Measurements from ENCODE around the gene ATAD3B.

The ATAD3B gene

GRCh38 chr1:1437033-1437903 lies 34.3 kb upstream of the ATAD3B start:
- H3K27ac ChIP-seq (ENCODE audit: extremely low read depth, low read depth, low read length) = no peak overlapping the region
- H3K4me1 ChIP-seq (ENCODE audit: control insufficient read depth, insufficient read depth, low read length) = no peaks in the 10 kb centered on the region
- TF ChIP-seq OVOL3 (tag by site-specific recombination; IDR thresholded peaks at IDR 0.05) (no peak), HIC1 (tag by site-specific recombination; IDR thresholded peaks at IDR 0.05) (peak; percentile 78; the same call in 1 of the 2 replicates), MZF1 (tag by site-specific recombination; IDR thresholded peaks at IDR 0.05; ENCODE audit: borderline replicate concordance) (no peak), ZXDB (tag by site-specific recombination; IDR thresholded peaks at IDR 0.05) (no peak), ZNF560 (tag by site-specific recombination; IDR thresholded peaks at IDR 0.05; ENCODE audit: borderline replicate concordance) (no peak), ATF2 (tag by site-specific recombination; IDR thresholded peaks at IDR 0.05; ENCODE audit: low read depth) (no peak), ZNF558 (tag by site-specific recombination; IDR thresholded peaks at IDR 0.05) (no peak), ZBTB10 (tag by site-specific recombination; IDR thresholded peaks at IDR 0.05) (no peak), ZNF645 (tag by site-specific recombination; IDR thresholded peaks at IDR 0.05) (no peak), ZNF423 (tag by site-specific recombination; IDR thresholded peaks at IDR 0.05) (no peak), ZIC2 (tag by site-specific recombination; IDR thresholded peaks at IDR 0.05) (peak; percentile 41)
- ChIA-PET POLR2A (interaction anchor here (0.8 kb wide), 1 partner anchor 31 kb away, joined by 3 read pairs; the partner anchor contains the start of gene MRPL20), CTCF (interaction anchor here (0.5 to 1.4 kb wide), 5 partner anchors 21 to 534 kb away, joined by 3 to 6 read pairs (median 5); partner anchors contain the start of gene CCNL2)
- no peak overlapping the region for H3K4me3 ChIP-seq (ENCODE audit: low read depth, low read length)
- no peaks in the 10 kb centered on the region for H3K9me3 ChIP-seq (ENCODE audit: control insufficient read depth, insufficient read depth, low read depth, low read length)
- H3K36me3 ChIP-seq (ENCODE audit: control insufficient read depth in 2 of 2, insufficient read depth in 1 of 2, low read length in 2 of 2) = peaks cover 0 to 9% of the 10 kb centered on the region in 2 experiments; a peak in 1 of 3 replicates

- H3K27ac ChIP-seq (ENCODE audit: extremely low read depth, low read depth, low read length) = no peak overlapping the region
- H3K4me3 ChIP-seq (ENCODE audit: low read depth, low read length) = no peak overlapping the region
- ChIA-PET POLR2A (no interaction called here), CTCF (interaction anchor here (0.6 to 1.3 kb wide), 4 partner anchors 20 to 67 kb away, joined by 3 to 5 read pairs (median 4); partner anchors contain the start of gene MRPL20)
- H3K36me3 ChIP-seq (ENCODE audit: control insufficient read depth in 2 of 2, insufficient read depth in 1 of 2, low read length in 2 of 2) = peaks cover 0 to 9% of the 10 kb centered on the region in 2 experiments; a peak in 1 of 3 replicates
- no peaks in the 10 kb centered on the region for H3K9me3 ChIP-seq (ENCODE audit: control insufficient read depth, insufficient read depth, low read depth, low read length)
- TF ChIP-seq RBAK (tag by site-specific recombination; IDR thresholded peaks at IDR 0.05) = no peak
- TF ChIP-seq PRDM1 (tag by site-specific recombination; IDR thresholded peaks at IDR 0.05) = no peak
- no peak for TF ChIP-seq ATF2 (tag by site-specific recombination; IDR thresholded peaks at IDR 0.05; ENCODE audit: low read depth)
- no peak for TF ChIP-seq ZNF202 (tag by site-specific recombination; IDR thresholded peaks at IDR 0.05; ENCODE audit: borderline replicate concordance)
- no peaks in the 10 kb centered on the region for H3K4me1 ChIP-seq (ENCODE audit: control insufficient read depth, insufficient read depth, low read length)
Measured at GRCh38 chr1:1437904-1438376, 33.6 kb upstream of the ATAD3B start.

Data from HEK293 (cell line).